OCI-LY7 (cell line): ENCODE measurements around the gene KAT6B. TPM values are rescaled to one million over a fixed set of nuclear protein-coding genes. Genes with fewer than 3 reads are reported as not detected.

ENCODE experiments used
- BruUV-seq: library from RNA; stranded (reverse); fragments of 400-500 nt; replicated peaks from 2 replicates; lab custom pipeline; 2021; lab: Mats Ljungman, UMichigan
- CTCF ChIA-PET: fragments of 300-600 bp; sonication (Branson Sonifier 250); formaldehyde crosslinking; loops from one replicate; lab custom pipeline; 2022; ENCODE audit warnings: antibody characterized with exemption; ENCODE audit not compliant: unreplicated experiment; lab: Charles Lee
- POLR2A ChIA-PET: fragments of 300-600 bp; sonication (Branson Sonifier 250); formaldehyde crosslinking; loops from one replicate; lab custom pipeline; 2022; ENCODE audit warnings: antibody characterized with exemption; lab: Charles Lee
- DNase-seq: peaks from one replicate; pipeline ENCODE4 v3.0.0-alpha.2; 2015; ENCODE audit warnings: low spot score
- H2AFZ ChIP-seq: fragments of 200-600 bp; sonication (generic), shearing (Covaris generic); 2 replicates; pipeline ENCODE4 v1.6.1; 2014; ENCODE audit warnings: mild to moderate bottlenecking, antibody characterized with exemption, low read length, moderate library complexity
- H3K27ac ChIP-seq: fragments of 200-600 bp; sonication (generic); 2 replicates; pipeline ENCODE4 v1.5.1; 2014; ENCODE audit warnings: mixed run types, low read depth, mild to moderate bottlenecking, moderate library complexity, low read length, inconsistent platforms; ENCODE audit not compliant: poor library complexity, severe bottlenecking
- H3K36me3 ChIP-seq: fragments of 200-600 bp; sonication (generic); 2 replicates; pipeline ENCODE4 v1.6.1; 2014; ENCODE audit warnings: mild to moderate bottlenecking, antibody characterized with exemption, low read length, moderate library complexity, mixed read lengths; ENCODE audit not compliant: insufficient read depth
- H3K4me1 ChIP-seq: fragments of 200-600 bp; sonication (generic); 2 replicates; pipeline ENCODE4 v1.5.1; 2014; ENCODE audit warnings: mild to moderate bottlenecking, low read length; ENCODE audit not compliant: insufficient read depth, poor library complexity, severe bottlenecking
- H3K4me2 ChIP-seq: fragments of 200-600 bp; sonication (generic); 2 replicates; pipeline ENCODE4 v1.6.1; 2014; ENCODE audit warnings: mild to moderate bottlenecking, low read length
- H3K4me3 ChIP-seq: fragments of 200-600 bp; sonication (generic); 2 replicates; pipeline ENCODE4 v1.5.1; 2014; ENCODE audit warnings: mild to moderate bottlenecking, low read depth, low read length; ENCODE audit not compliant: poor library complexity, severe bottlenecking
- H3K79me2 ChIP-seq: fragments of 200-600 bp; sonication (generic); 2 replicates; pipeline ENCODE4 v1.6.1; 2016; ENCODE audit warnings: low read depth, mild to moderate bottlenecking, low read length, moderate library complexity, mixed read lengths; ENCODE audit not compliant: insufficient read depth
- H3K9me2 ChIP-seq: fragments of 200-600 bp; sonication (generic); 2 replicates; pipeline ENCODE4 v1.6.1; 2016; ENCODE audit warnings: mild to moderate bottlenecking, low read length, mixed read lengths; ENCODE audit not compliant: insufficient read depth
- H3K9me3 ChIP-seq: fragments of 200-600 bp; sonication (generic); 2 replicates; pipeline ENCODE4 v1.6.1; 2014; ENCODE audit warnings: mild to moderate bottlenecking, mixed run types, low read length, mixed read lengths
- H4K20me1 ChIP-seq: fragments of 200-600 bp; sonication (generic); 2 replicates; pipeline ENCODE4 v1.6.1; 2014; ENCODE audit warnings: mild to moderate bottlenecking, antibody characterized with exemption, low read length, moderate library complexity, mixed read lengths; ENCODE audit not compliant: insufficient read depth
- CTCF ChIP-seq: fragments of 200-600 bp; sonication (generic); conservative IDR thresholded peaks from 2 replicates; pipeline ENCODE4 v1.5.1; 2014; ENCODE audit warnings: mild to moderate bottlenecking, antibody characterized with exemption, low read length, moderate library complexity, mixed read lengths
- EZH2phosphoT487 ChIP-seq: fragments of 200-600 bp; sonication (generic); IDR thresholded peaks from 2 replicates; pipeline ENCODE4 v1.6.1; 2018; ENCODE audit warnings: low read depth, borderline replicate concordance, mild to moderate bottlenecking, mixed run types, antibody characterized with exemption, low read length, moderate library complexity, mixed read lengths
- intact Hi-C: fragments of 100-400 bp; cut with micrococcal nuclease; formaldehyde crosslinking; loops from one replicate; pipeline ENCODE4 v1.10.0; 2022; ENCODE audit not compliant: unreplicated experiment
- total RNA-seq, 2 experiments: library from RNA; depleted of rRNA in 1 of 2; stranded (reverse); fragments of >200 nt in 1 of 2; shearing (Covaris generic) in 1 of 2; gene quantifications; 2 replicates each; pipeline ENCODE4 v1.2.3, GENCODE V29; 2014 to 2022

KAT6B gene
- total RNA-seq, 2 experiments from 2014 or later = 20.8 to 40.8 TPM

DNA sequence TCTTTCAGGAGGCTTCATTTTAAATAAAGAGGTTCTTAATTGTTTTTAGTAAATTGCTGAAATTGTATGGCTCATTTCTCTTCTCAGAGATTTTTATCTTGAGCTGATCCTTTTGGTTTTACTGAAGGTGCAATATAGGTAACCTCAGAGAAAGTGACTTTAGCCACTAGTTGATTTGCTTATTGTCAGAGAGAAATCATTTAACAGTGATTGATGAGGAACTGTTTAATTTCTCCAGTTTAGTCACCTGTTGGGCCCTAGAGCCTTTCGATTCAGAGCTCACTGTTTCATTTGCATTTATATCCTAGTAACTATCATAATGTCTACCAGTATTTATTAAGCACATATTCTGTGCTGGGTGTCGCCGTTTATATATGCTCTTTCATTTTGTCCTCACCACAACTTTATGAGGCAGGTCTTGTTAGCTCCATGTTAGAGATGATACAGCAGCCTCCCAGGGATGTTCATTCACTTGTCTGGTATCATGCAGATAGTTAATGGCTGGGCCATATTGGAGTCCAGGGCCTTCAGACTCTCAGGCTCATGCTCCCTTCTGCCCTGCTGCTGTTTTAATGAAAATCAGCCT lies 42.1 kb downstream of the KAT6B start:
- H3K4me1 ChIP-seq = peaks cover 4% of the 10 kb centered on the region
- no peaks in the 10 kb centered on the region for H3K36me3 ChIP-seq
- intact Hi-C loops = no loop called here
- POLR2A ChIA-PET = interaction anchor here (0.6 to 1.5 kb wide), 5 partner anchors 9 to 97 kb away, joined by 3 to 7 read pairs (median 3); no protein-coding TSS in a partner anchor
- H3K9me3 ChIP-seq = no peaks in the 10 kb centered on the region
- H4K20me1 ChIP-seq = peaks cover 9% of the 10 kb centered on the region
- no peak for DNase-seq
- H2AFZ ChIP-seq = no peak overlapping the region
- CTCF ChIA-PET = no interaction called here
- BruUV-seq = no TSS peak
- no peaks in the 10 kb centered on the region for H3K9me2 ChIP-seq
- H3K79me2 ChIP-seq = no peaks in the 10 kb centered on the region; the same call in 1 of the 2 replicates
- H3K27ac ChIP-seq = no peak overlapping the region
- H3K4me3 ChIP-seq = no peak overlapping the region
- TF ChIP-seq EZH2phosphoT487 (no peak), CTCF (no peak)
- no peak overlapping the region for H3K4me2 ChIP-seq

DNA sequence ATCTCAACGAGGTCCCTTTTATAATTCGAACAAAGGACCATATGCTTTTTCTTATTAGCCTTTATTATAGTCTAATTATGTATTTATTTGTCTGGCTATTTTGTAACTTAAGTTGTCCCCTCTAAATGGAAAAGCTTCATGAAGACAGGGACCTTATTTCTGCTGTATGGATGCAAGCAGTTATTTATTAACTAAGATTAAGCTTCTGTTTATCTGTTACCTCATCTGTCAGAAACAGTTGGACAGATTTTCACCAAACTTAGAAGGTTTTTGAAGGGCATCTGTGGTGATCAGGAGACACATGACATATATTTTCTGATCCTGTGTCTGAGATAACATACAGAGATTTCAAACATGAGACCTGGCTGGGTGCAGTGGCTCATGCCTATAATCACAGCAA lies 43.2 kb downstream of the KAT6B start:
- Histone ChIP-seq H3K27ac (no peak overlapping the region), H2AFZ (no peak overlapping the region), H3K79me2 (no peaks in the 10 kb centered on the region; the same call in 1 of the 2 replicates), H3K4me2 (no peak overlapping the region), H3K4me1 (peaks cover 4% of the 10 kb centered on the region), H3K9me3 (no peaks in the 10 kb centered on the region), H3K4me3 (no peak overlapping the region), H3K36me3 (no peaks in the 10 kb centered on the region), H4K20me1 (peaks cover 7% of the 10 kb centered on the region), H3K9me2 (no peaks in the 10 kb centered on the region)
- ChIA-PET POLR2A (interaction anchor here (0.7 to 1.5 kb wide), 2 partner anchors 15 to 861 kb away, joined by 3 to 5 read pairs; no protein-coding TSS in a partner anchor), CTCF (no interaction called here)
- TF ChIP-seq CTCF = no peak
- TF ChIP-seq EZH2phosphoT487 = no peak
- BruUV-seq = no TSS peak
- intact Hi-C loops = no loop called here
- DNase-seq = no peak

DNA sequence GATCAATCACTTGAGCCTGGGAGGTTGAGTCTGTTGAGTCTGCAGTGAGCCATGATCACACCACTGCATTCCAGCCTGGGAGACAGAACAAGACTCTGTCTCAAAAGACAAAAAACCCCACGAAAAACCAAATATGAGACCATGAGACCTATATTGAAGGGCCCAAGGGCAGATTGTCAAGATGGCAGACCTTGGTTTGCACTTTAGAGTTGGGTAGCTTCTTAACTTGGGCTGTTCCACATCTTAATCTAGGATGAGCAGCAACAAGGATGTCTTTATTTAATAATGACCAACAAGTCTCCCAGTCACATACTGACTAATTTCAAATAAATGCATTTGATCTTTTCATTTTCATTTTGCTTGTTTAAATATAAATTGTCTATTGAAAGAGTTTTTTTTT lies 43.8 kb downstream of the KAT6B start:
- Histone ChIP-seq H3K79me2 (no peaks in the 10 kb centered on the region; the same call in 1 of the 2 replicates), H2AFZ (no peak overlapping the region), H4K20me1 (peaks cover 7% of the 10 kb centered on the region), H3K27ac (no peak overlapping the region), H3K4me3 (no peak overlapping the region), H3K36me3 (no peaks in the 10 kb centered on the region), H3K9me2 (no peaks in the 10 kb centered on the region), H3K9me3 (no peaks in the 10 kb centered on the region), H3K4me1 (peaks cover 4% of the 10 kb centered on the region), H3K4me2 (no peak overlapping the region)
- ChIA-PET POLR2A (interaction anchor here (0.7 kb wide), 1 partner anchor 601 kb away, joined by 3 read pairs; no protein-coding TSS in a partner anchor), CTCF (no interaction called here)
- TF ChIP-seq CTCF (no peak), EZH2phosphoT487 (no peak)
- intact Hi-C loops = no loop called here
- no TSS peak for BruUV-seq
- DNase-seq = no peak
